GM21515 (cell line): ENCODE data around the gene KCND2.
"Not testable (repeated sequence)": the region's sequence is repeated elsewhere in the genome, so short reads cannot be mapped to it uniquely, and the experiment has no call there.

Experiments
- ATAC-seq: cut with Tn5 transposase; IDR thresholded peaks from one replicate; pipeline ENCODE4 v1.9.1; 2021; ENCODE audit not compliant: unreplicated experiment

KCND2 gene

DNA sequence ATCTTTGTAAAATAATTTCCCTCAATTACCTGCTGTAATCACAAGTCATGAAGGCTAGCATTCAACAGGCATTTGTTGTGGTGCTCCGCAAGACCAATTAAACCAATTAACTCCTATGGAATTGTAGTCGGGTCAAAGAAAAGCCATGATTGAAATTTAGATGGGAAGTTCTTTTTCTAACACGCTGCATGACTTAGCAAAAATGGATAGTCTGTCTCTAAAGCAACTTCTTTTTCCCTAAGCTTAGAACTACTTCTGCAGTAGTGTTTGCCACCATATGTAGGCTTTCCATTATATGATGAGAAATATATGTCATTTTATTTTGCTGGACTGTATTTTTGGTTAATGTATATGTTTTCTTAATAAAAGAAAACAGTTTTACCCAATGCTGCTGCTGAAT lies 465.8 kb downstream of the KCND2 start:
- no peak for ATAC-seq

GRCh38 chr7:120740348-120740747 lies 467.4 kb downstream of the KCND2 start:
- ATAC-seq: no peak

DNA sequence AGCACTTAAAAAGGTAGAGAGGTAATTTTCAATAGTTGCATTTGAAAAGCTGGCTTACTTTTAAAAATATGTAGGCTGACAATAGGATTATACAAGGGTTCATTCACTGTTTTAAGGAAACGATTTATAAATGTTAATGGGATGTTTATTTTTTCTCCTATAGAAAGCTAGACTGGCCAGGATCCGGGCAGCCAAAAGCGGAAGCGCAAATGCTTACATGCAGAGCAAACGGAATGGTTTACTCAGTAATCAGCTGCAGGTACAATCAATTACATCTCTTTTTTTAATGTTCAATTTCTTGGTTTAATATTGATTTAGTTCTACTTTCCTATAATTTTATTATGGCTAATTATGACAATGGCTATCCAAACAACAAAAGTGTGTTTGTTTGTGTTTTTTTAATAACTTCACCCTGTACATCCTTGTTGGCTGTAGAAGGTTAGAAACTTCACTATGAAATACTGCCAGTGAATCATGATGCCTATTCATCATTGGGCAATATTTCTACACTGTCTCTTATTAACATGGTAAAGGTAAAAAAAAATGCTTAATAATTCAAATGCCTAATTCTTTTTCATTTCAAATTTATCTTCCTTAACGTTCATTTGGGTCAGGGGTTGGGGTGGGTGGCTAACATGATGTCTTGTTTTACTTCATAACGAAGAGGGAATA lies 468.5 kb downstream of the KCND2 start:
- ATAC-seq: no peak

DNA sequence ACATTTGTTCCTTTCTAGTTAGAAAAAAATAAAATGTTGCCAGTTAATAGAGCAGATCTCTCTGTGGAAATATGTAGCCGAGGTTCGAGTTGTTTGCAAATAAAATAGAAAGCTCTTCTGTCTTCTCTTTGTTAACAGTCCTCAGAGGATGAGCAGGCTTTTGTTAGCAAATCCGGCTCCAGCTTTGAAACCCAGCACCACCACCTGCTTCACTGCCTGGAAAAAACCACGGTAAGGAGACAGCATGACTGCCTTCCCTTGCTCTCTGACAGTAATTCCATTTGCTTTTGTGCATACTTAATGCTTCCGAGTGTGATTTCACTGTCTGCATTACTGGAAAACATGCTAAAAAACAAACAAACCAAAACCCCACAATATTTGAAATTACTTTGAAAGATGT lies 469.4 kb downstream of the KCND2 start:
- ATAC-seq: no peak

GRCh38 chr7:120743128-120743527 lies 470.2 kb downstream of the KCND2 start:
- no peak for ATAC-seq

DNA sequence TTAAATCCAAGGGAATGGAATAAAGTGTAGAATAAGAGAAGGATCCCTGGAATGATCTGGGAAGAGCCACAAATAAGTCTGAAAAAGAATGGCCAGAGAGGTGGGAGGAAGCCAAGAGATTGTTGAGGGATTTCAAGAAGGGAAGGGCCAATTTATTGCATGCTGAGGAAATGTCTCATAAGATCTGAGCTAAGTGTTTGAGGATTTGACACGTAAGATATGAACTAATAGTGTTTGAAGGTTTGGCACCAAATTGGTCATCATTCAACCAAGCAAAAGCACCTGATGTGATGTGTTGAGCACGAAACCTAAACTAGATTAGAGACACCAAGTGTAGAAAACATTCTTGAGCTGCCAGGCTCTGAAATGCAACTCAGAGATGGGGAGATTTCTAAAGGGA lies 487.1 kb downstream of the KCND2 start:
- peak; percentile 60 for ATAC-seq

- ATAC-seq: no peak
Measured at GRCh38 chr7:120760851-120761250, 487.9 kb downstream of the KCND2 start.

DNA sequence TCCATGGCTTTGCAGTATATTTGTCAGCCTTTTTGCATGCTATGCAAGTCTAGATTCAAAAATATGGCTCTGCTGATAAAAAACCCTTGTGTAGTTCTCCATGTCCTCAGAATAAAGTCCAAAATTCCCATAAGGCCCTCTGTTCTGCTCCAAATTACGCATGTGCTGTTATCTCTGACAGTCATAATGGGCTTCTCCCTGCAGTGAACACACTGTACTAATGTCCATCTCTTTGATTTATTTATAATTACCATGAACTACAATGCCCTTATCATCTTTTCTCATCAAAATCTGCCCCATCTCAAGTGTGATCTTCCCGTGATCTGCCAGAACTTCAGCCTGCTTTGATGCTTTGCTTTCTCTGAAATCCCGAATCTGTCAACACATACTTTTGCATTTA lies 497.2 kb downstream of the KCND2 start:
- no peak for ATAC-seq

GRCh38 chr7:120774481-120774880 lies 501.5 kb downstream of the KCND2 start:
- ATAC-seq: no peak

DNA sequence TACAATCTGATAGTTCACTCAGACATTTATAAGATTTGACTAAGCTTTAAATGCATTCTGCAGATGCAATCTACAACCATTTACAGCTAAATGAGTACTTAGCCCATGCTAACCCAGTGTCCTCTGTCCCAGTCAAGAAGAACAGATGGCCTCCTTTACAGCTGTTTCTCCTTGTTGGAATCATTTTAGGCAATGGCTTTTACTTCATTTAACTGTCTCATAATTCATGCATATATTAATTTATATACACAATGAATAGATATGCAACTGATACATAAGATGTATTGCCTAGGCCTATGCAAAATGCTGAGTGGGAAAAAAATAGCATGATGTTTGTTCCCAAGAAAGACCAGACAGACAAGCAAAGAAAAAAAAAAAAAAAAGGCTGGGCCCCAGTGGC lies 502.8 kb downstream of the KCND2 start:
- no peak for ATAC-seq

DNA sequence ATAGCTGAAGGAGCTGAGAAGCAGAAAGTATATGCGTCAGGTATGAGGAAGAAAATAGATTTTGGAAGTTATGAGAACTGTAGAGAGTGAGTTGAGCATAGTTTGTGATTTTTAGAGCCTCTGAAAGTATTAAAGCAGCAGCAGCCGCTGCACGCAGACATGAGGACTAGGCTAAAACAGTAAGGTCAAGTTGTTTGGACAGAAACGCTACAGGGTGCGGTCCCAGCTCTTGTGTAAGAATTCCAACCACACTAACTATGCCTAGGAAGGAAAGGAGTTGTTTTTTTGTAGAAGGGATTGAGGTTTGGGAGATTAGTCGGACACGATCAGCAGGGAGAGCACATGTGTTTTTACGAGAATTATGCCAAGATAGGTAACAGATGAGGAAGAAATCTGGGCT lies 506.1 kb downstream of the KCND2 start:
- ATAC-seq: not testable (repeated sequence)

- ATAC-seq: not testable (repeated sequence)
Measured at GRCh38 chr7:120780451-120780850, 507.5 kb downstream of the KCND2 start.

DNA sequence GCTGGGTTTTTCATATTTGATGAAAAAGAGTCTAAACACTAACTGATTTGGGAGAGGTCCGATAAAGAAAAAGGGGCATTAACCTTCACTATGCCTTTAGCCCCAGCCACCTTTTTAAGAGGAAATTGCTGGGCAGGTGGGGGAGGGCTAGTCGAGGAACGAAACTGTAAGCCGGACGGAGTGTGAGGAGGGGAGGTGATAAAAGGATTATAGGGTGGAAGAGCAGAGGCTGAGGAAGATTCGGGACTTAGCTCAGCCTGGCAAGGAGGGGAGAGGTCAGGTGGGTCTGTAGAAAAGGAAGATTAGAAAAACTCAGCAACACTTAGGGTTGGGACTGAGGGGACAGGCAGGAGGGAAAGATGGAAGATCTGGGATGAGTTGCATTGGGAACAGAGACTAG lies 508.0 kb downstream of the KCND2 start:
- no peak for ATAC-seq

DNA sequence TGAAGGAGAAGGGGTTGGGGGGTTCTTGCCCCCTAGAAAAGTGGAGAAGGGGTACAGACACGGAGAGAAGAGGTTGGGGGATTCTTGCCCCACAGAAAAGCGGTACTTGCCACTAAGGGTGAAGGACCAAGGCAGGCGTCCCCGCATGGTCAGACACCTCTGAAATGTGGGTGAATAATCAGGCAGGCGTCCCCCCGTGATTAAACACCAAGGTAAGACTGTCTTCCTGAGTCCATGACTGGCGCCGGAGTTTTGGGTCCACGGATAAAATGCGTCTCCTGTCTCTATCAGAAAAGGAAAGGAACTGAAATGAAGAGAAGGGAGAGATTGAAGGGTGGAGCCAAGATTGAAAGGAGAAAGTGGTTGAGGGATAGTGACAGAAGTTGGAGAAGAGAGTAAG lies 508.9 kb downstream of the KCND2 start:
- ATAC-seq: not testable (repeated sequence)

DNA sequence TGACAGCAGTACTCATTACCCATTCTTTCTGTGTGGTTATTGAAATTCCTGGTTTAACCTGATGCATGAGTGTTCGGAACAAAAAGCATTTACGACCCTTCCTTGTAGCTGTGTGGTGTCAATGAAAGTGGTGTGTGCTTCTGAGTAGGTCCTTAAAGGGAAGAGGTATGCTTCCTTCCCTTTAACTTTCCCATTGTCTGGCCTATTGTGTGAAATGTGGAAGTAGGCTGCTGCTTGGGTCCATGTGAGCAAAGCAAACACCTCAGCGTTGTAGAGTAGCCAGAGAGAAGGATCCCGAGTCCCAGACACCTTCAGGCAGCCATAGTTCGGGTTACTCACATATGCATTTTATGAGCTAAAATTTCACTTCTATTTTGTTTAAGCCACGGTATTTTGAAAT lies 510.3 kb downstream of the KCND2 start:
- no peak for ATAC-seq

DNA sequence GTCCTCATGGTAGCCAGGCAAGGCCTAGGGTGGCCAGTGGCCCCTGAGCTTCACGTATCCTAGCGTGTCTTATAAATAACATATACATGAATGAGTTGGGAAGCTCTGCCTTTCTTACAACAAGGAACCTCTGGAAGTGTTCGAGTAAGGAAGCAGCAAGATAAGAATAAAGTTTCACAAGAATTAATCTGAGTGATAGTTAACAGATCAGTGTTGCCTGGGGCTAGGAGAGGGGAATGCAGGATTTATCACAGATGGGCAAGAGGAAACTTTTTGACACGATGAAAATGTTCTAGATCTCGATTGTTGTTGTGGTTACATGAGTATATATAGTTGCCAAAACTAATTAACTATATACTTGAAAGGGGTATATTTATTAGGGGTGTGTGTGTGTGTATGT lies 510.7 kb downstream of the KCND2 start:
- no peak for ATAC-seq

DNA sequence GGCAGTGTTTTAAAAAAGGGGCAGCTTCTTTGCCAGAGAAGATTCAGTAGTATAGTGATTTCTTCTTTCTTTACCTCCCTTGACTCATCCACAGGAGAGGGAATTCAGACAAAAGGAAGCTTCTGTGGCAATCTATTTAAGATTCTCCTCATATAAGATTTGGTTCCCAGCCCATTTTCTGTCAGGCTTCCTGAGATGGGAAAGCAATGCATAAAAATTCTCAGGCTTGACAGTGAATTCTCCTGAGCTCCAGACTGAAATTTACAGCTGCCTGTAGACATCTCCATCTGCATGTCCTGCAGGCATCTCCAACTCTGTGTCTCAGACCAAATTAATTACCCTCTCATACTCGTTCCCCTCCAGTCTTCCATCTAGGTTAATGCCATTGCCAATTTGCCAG lies 512.1 kb downstream of the KCND2 start:
- no peak for ATAC-seq

DNA sequence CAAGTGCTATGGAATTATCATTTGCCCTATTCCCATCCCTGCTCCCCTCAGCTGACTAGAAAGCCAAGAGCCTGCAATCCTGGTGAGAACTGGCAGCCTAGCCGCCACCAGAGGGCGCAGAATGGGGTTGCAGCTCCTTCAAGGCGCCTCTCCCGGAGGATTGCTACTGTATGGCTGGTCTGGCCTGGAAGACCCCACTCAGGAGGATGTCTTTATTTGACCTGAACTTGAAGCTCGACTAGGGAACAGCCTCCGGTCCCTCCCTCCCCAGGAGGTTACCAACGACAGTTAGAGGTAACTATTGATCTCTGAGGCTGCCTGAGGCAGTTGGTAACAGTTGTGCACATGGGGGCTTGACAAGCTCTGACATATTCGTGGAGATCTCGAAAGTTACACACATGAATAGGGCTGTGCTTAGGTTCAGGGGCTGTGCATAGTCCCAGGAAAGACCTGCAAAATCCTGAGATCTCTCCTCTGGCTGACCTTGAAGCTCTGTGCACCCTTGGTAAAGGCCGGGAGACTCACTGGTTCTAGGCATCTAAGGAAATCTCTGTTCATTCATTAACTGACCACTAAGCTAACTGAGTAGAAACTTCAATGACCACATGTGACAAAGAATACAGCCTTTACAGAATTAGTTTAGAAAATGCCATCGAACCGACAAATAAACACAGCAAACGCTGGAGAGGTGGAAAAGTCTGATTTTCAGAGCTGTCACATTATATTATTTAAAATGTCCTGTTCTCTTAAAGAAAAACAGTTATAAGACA lies 519.3 kb downstream of the KCND2 start:
- ATAC-seq: peak; percentile 98

- ATAC-seq: no peak
Measured at GRCh38 chr7:120792861-120793130, 519.8 kb downstream of the KCND2 start.

GRCh38 chr7:120793213-120793936 lies 520.4 kb downstream of the KCND2 start:
- no peak for ATAC-seq

DNA sequence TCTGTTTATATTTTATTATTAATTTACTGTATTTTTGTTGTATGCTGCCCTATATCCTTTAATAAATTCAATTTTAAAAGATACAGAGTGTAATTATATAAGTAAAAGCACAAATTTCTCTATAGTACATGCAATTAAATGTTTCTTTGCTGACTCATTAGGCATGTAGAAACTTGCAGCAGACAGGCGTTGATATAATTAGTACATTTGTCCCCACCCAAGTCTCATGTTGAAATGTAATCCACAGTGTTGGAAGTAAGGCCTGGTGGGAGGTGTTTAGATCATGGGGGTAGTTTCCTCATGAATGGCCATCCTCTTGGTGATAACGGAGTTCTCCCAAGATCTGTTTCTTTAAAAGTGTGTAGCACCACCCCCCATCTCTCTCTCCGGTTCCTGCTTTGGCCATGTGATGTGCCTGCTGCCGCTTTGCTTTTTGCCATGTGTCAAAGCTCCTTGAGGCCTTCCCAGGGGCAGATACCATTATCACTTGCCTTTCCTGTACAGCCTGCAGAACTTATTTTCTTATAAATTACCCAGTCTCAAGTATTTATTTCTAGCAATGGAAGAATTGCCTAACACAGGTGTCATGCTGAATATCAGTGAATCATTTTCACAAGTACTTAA lies 521.2 kb downstream of the KCND2 start:
- no peak for ATAC-seq
